Measurements from ENCODE around the gene GLI3. TPM values are rescaled to one million over a fixed set of nuclear protein-coding genes. Genes with fewer than 3 reads are reported as not detected.

Gene GLI3
- total RNA-seq, 4 donors from 2014 or later: 8.6 to 12.6 (median 8.7) TPM

- no peak for DNase-seq (ENCODE audit: low spot score in 2 of 2)
- Histone ChIP-seq H3K4me3 (no peak overlapping the region), H3K4me1 (no peaks in the 10 kb centered on the region), H3K27ac (no peak overlapping the region), H3K27me3 (no peaks in the 10 kb centered on the region), H3K36me3 (no peaks in the 10 kb centered on the region), H3K9me3 (no peaks in the 10 kb centered on the region)
- 90 to 93% methylated on average over 5 of the region's 5 CpGs for WGBS, 2 donors
- TF ChIP-seq EP300 (IDR thresholded peaks at IDR 0.05): no peak
- no peak for TF ChIP-seq POLR2A (IDR thresholded peaks at IDR 0.05)
- no peak for TF ChIP-seq CTCF (IDR thresholded peaks at IDR 0.05)
Measured at GRCh38 chr7:42254217-42254616, 17.2 kb upstream of the GLI3 start.

- Histone ChIP-seq H3K9me3 (no peaks in the 10 kb centered on the region), H3K4me1 (no peaks in the 10 kb centered on the region), H3K27me3 (no peaks in the 10 kb centered on the region), H3K27ac (no peak overlapping the region), H3K4me3 (no peak overlapping the region), H3K36me3 (no peaks in the 10 kb centered on the region)
- no peak for DNase-seq (ENCODE audit: low spot score in 2 of 2)
- TF ChIP-seq CTCF (IDR thresholded peaks at IDR 0.05) (no peak), EP300 (IDR thresholded peaks at IDR 0.05) (no peak), POLR2A (IDR thresholded peaks at IDR 0.05) (no peak)
- WGBS, 2 donors: 80 to 96% methylated on average over 3 of the region's 3 CpGs
Measured at GRCh38 chr7:42253316-42253715, 16.3 kb upstream of the GLI3 start.

GRCh38 chr7:42250411-42250810 lies 13.4 kb upstream of the GLI3 start:
- H3K36me3 ChIP-seq: no peaks in the 10 kb centered on the region
- no peak overlapping the region for H3K4me3 ChIP-seq
- no peaks in the 10 kb centered on the region for H3K27me3 ChIP-seq
- 94 to 95% methylated on average over 2 of the region's 2 CpGs for WGBS, 2 donors
- TF ChIP-seq POLR2A (IDR thresholded peaks at IDR 0.05) (no peak), CTCF (IDR thresholded peaks at IDR 0.05) (no peak), EP300 (IDR thresholded peaks at IDR 0.05) (no peak)
- H3K9me3 ChIP-seq: no peaks in the 10 kb centered on the region
- H3K4me1 ChIP-seq: no peaks in the 10 kb centered on the region
- H3K27ac ChIP-seq: no peak overlapping the region
- DNase-seq (ENCODE audit: low spot score in 2 of 2): no peak

GRCh38 chr7:42248579-42248978 lies 11.6 kb upstream of the GLI3 start:
- no peaks in the 10 kb centered on the region for H3K27me3 ChIP-seq
- 100% methylated on average over 1 of the region's 1 CpG for WGBS, 2 donors
- TF ChIP-seq EP300 (IDR thresholded peaks at IDR 0.05) (no peak), POLR2A (IDR thresholded peaks at IDR 0.05) (no peak), CTCF (IDR thresholded peaks at IDR 0.05) (no peak)
- H3K9me3 ChIP-seq: no peaks in the 10 kb centered on the region
- H3K36me3 ChIP-seq: no peaks in the 10 kb centered on the region
- no peak overlapping the region for H3K27ac ChIP-seq
- H3K4me3 ChIP-seq: no peak overlapping the region
- no peaks in the 10 kb centered on the region for H3K4me1 ChIP-seq
- no peak for DNase-seq (ENCODE audit: low spot score in 2 of 2)

GRCh38 chr7:42247301-42247700 lies 10.3 kb upstream of the GLI3 start:
- no peak for TF ChIP-seq EP300 (IDR thresholded peaks at IDR 0.05)
- no peak for TF ChIP-seq POLR2A (IDR thresholded peaks at IDR 0.05)
- no peak for TF ChIP-seq CTCF (IDR thresholded peaks at IDR 0.05)
- no peaks in the 10 kb centered on the region for H3K36me3 ChIP-seq
- H3K27me3 ChIP-seq: no peaks in the 10 kb centered on the region
- 33 to 40% methylated on average over 5 of the region's 5 CpGs for WGBS, 2 donors
- H3K4me1 ChIP-seq: no peaks in the 10 kb centered on the region
- no peak overlapping the region for H3K4me3 ChIP-seq
- H3K27ac ChIP-seq: no peak overlapping the region
- H3K9me3 ChIP-seq: no peaks in the 10 kb centered on the region
- DNase-seq (ENCODE audit: low spot score in 2 of 2): no peak

All from tibial nerve (tissue), 4 donors.